Neutrophil (primary cell): Measurements from ENCODE around the gene FMNL3.
A peak's percentile ranks its signal among the peaks of the same experiment; 100 is the strongest.

Source experiments
- H3K27ac ChIP-seq: fragments of 200-600 bp; sonication (generic); 2 replicates; pipeline ENCODE4 v1.5.1; 2016; ENCODE audit warnings: mild to moderate bottlenecking, moderate library complexity
- H3K27me3 ChIP-seq: fragments of 200-600 bp; sonication (generic); 2 replicates; pipeline ENCODE4 v1.6.0; 2016; ENCODE audit warnings: mild to moderate bottlenecking
- H3K36me3 ChIP-seq: fragments of 200-600 bp; sonication (generic); 2 replicates; pipeline ENCODE4 v1.5.1; 2017
- H3K4me1 ChIP-seq, 2 experiments: fragments of 200-600 bp in 1 of 2; sonication (generic) in 1 of 2; 1 replicate in 1 of 2; 2 replicates in 1 of 2; pipeline versions ENCODE4 v1.5.1 to v1.6.1; 2013 to 2016; ENCODE audit warnings: low read depth in 1 of 2, low read length in 1 of 2, mild to moderate bottlenecking in 1 of 2, moderate library complexity in 1 of 2; ENCODE audit not compliant: control insufficient read depth in 1 of 2, insufficient read depth in 1 of 2
- H3K4me3 ChIP-seq, 2 experiments: fragments of 200-600 bp in 1 of 2; sonication (generic) in 1 of 2; 1 replicate in 1 of 2; 2 replicates in 1 of 2; pipeline ENCODE4 v1.5.1; 2013 to 2016; ENCODE audit warnings: low read depth in 1 of 2, low read length in 1 of 2, mild to moderate bottlenecking in 1 of 2, moderate library complexity in 1 of 2
- H3K9me3 ChIP-seq: fragments of 200-600 bp; sonication (generic); 2 replicates; pipeline ENCODE4 v1.5.1; 2016
- CTCF ChIP-seq: fragments of 200-600 bp; sonication (generic); IDR thresholded peaks from 2 replicates; pipeline ENCODE4 v1.5.1; 2016; ENCODE audit warnings: antibody characterized with exemption

Gene FMNL3

GRCh38 chr12:49703647-49704137, 3.5 kb downstream of the FMNL3 start:
- Histone ChIP-seq H3K27me3 (peaks cover 8% of the 10 kb centered on the region), H3K9me3 (no peaks in the 10 kb centered on the region), H3K4me3 (no peak overlapping the region), H3K36me3 (no peaks in the 10 kb centered on the region), H3K4me1 (peaks cover 26 to 27% of the 10 kb centered on the region in 2 experiments), H3K27ac (no peak overlapping the region)
- TF ChIP-seq CTCF = no peak

- Histone ChIP-seq H3K36me3 (no peaks in the 10 kb centered on the region), H3K27me3 (peaks cover 4% of the 10 kb centered on the region), H3K27ac (no peak overlapping the region), H3K4me3 (no peak overlapping the region), H3K9me3 (no peaks in the 10 kb centered on the region), H3K4me1 (peaks cover 32 to 35% of the 10 kb centered on the region in 2 experiments)
- TF ChIP-seq CTCF = no peak
Observed at GRCh38 chr12:49702676-49703215, 4.5 kb downstream of the FMNL3 start.

GRCh38 chr12:49702009-49702408, 5.2 kb downstream of the FMNL3 start:
- H3K27me3 ChIP-seq = peaks cover 4% of the 10 kb centered on the region
- peaks cover 32 to 35% of the 10 kb centered on the region in 2 experiments for H3K4me1 ChIP-seq

GRCh38 chr12:49698619-49699545, 8.3 kb downstream of the FMNL3 start:
- peaks cover 17 to 19% of the 10 kb centered on the region in 2 experiments for H3K4me1 ChIP-seq
- TF ChIP-seq CTCF = no peak
- H3K27me3 ChIP-seq = no peaks in the 10 kb centered on the region
- peak overlapping the region; percentile 83 for H3K27ac ChIP-seq
- H3K36me3 ChIP-seq = no peaks in the 10 kb centered on the region
- no peaks in the 10 kb centered on the region for H3K9me3 ChIP-seq
- H3K4me3 ChIP-seq = peak overlapping the region; percentile 43 to 53

More at GRCh38 chr12:49702009-49702408, 5.2 kb downstream of the FMNL3 start:
- no peak overlapping the region for H3K27ac ChIP-seq
- no peak overlapping the region for H3K4me3 ChIP-seq
- H3K36me3 ChIP-seq = no peaks in the 10 kb centered on the region
- no peaks in the 10 kb centered on the region for H3K9me3 ChIP-seq
- TF ChIP-seq CTCF = no peak

GRCh38 chr12:49697808-49698207, 9.4 kb downstream of the FMNL3 start:
- Histone ChIP-seq H3K4me1 (peaks cover 17 to 19% of the 10 kb centered on the region in 2 experiments), H3K27ac (peak overlapping the region; percentile 83), H3K9me3 (no peaks in the 10 kb centered on the region), H3K27me3 (no peaks in the 10 kb centered on the region), H3K4me3 (no peak overlapping the region), H3K36me3 (no peaks in the 10 kb centered on the region)
- no peak for TF ChIP-seq CTCF
